ENCODE results near the gene CIROP. TPM values are rescaled to one million over a fixed set of nuclear protein-coding genes. Genes with fewer than 3 reads are reported as not detected.

Gene CIROP
- total RNA-seq, 4 donors from 2014 or later = not detected

DNA sequence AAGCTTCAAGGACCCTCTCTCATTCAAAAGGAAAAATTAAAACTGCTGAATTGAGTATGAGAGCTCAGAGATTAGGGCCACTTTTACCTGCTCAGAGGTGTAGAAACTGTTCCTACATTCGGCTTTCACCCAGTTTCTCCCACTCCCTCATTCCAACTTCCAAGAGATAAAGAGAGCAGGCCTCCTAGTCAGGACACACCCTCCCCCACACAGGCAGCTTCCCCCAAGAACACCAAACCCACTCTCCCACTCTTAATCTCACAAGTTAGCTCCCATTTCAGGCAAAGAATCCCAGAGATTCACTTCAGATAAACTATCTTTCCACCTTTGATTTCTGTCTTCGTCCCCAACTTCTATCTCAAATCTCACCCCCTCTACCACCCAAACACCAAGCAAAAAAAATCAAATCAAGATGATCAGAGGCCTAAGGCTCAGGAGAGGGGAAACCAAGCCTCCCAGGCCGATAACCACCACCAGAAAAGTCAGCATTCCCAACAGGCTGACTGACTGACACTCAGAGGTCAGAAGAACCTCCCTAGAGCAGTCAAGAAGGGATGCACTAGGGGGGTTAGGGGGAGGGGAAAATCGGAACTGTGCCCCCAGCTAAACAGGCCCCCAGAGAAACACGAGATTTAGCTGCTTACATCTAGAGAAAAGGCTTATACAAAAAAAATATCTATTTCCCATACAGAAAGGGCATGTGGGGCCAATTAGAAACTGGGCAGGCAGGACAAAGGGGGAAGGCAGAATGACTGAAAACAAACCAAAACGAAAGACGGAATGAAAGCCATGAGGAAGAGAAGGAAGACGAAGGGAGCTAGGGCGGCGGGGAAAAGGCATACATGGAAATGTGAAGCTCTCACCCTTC lies 34.3 kb downstream of the CIROP start:
- TF ChIP-seq, protein P1, sequence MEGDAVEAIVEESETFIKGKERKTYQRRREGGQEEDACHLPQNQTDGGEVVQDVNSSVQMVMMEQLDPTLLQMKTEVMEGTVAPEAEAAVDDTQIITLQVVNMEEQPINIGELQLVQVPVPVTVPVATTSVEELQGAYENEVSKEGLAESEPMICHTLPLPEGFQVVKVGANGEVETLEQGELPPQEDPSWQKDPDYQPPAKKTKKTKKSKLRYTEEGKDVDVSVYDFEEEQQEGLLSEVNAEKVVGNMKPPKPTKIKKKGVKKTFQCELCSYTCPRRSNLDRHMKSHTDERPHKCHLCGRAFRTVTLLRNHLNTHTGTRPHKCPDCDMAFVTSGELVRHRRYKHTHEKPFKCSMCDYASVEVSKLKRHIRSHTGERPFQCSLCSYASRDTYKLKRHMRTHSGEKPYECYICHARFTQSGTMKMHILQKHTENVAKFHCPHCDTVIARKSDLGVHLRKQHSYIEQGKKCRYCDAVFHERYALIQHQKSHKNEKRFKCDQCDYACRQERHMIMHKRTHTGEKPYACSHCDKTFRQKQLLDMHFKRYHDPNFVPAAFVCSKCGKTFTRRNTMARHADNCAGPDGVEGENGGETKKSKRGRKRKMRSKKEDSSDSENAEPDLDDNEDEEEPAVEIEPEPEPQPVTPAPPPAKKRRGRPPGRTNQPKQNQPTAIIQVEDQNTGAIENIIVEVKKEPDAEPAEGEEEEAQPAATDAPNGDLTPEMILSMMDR (IDR thresholded peaks at IDR 0.05) = no peak
- no peak for TF ChIP-seq POLR2A (IDR thresholded peaks at IDR 0.05)
- H3K36me3 ChIP-seq = peaks cover 0 to 65% (median 2%) of the 10 kb centered on the region in 3 donors
- H3K27ac ChIP-seq = peak overlapping the region in 2 of 4 donors; percentile 62 to 68
- H3K27me3 ChIP-seq = no peaks in the 10 kb centered on the region
- H3K9me3 ChIP-seq = no peaks in the 10 kb centered on the region
- H3K4me3 ChIP-seq = peak overlapping the region; percentile 46 to 75 (median 64)
- H3K4me1 ChIP-seq = peaks cover 0 to 34% (median 7%) of the 10 kb centered on the region in 4 donors
- DNase-seq = peak in 2 of 3 donors; percentile 12 to 24

DNA sequence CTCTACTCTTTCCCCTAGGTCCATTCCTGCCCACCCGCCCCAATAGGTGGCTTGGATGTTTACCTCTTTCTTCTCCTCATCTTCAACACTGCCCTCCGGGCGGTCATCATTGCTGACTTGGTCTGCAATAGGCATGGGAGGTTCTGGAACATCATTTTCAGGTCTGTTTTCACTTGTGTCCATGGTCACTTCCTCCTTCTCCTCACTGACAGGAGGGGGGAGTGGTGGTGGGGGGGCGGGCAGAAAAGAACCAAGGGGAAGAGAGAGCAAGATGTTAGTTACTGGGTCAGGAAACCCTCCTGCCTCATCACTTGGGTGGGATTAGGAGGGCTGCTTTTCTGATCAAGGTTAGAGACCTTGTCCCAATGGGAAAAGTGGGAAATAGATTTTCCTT lies 35.4 kb downstream of the CIROP start:
- DNase-seq = peak in 2 of 3 donors; percentile 44 to 46
- Histone ChIP-seq H3K27ac (peak overlapping the region in 1 of 4 donors; percentile 21), H3K4me1 (peaks cover 0 to 34% (median 7%) of the 10 kb centered on the region in 4 donors), H3K9me3 (no peaks in the 10 kb centered on the region), H3K4me3 (no peak overlapping the region), H3K27me3 (no peaks in the 10 kb centered on the region), H3K36me3 (peaks cover 0 to 65% (median 2%) of the 10 kb centered on the region in 3 donors)
- TF ChIP-seq, protein P1 (IDR thresholded peaks at IDR 0.05) = no peak

DNA sequence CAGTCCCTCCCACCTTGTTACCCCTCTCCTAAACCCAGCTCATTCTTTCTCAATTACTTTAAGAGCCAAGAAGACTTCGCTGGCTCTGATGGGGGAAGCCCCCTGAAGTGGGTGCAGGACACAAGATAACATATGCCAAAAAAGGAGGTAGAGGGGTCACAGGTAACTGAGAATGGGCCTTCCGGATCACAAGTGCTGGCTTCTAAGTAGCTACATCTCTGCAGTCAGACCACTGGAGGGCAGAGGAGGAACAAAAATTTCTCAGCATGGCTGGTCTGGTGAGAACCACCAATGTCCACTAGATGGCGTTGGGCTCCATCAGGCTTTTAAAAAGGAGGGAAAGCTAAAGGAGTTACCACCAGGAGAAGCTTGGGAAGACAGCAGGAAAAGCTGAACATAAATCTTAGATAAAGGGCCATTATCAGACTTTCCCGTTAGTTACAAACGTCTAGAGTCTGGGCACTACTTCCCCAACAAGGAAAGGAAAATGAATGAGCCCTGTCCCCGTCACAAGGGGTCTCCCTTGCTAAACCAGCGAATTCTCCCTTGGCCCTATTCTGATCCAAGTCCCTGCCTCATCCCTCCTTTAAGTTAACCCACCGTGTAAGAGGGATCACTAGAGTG lies 35.9 kb downstream of the CIROP start:
- Histone ChIP-seq H3K27ac (peak overlapping the region in 2 of 4 donors; percentile 18 to 21), H3K4me1 (peaks cover 0 to 34% (median 7%) of the 10 kb centered on the region in 4 donors), H3K4me3 (no peak overlapping the region), H3K9me3 (no peaks in the 10 kb centered on the region), H3K27me3 (no peaks in the 10 kb centered on the region), H3K36me3 (peaks cover 0 to 65% (median 2%) of the 10 kb centered on the region in 3 donors)
- TF ChIP-seq POLR2A (IDR thresholded peaks at IDR 0.05) = no peak
- TF ChIP-seq, protein P1 (IDR thresholded peaks at IDR 0.05) = peak; percentile 93 to 99 (median 98)
- DNase-seq = peak; percentile 71 to 91 (median 73)

DNA sequence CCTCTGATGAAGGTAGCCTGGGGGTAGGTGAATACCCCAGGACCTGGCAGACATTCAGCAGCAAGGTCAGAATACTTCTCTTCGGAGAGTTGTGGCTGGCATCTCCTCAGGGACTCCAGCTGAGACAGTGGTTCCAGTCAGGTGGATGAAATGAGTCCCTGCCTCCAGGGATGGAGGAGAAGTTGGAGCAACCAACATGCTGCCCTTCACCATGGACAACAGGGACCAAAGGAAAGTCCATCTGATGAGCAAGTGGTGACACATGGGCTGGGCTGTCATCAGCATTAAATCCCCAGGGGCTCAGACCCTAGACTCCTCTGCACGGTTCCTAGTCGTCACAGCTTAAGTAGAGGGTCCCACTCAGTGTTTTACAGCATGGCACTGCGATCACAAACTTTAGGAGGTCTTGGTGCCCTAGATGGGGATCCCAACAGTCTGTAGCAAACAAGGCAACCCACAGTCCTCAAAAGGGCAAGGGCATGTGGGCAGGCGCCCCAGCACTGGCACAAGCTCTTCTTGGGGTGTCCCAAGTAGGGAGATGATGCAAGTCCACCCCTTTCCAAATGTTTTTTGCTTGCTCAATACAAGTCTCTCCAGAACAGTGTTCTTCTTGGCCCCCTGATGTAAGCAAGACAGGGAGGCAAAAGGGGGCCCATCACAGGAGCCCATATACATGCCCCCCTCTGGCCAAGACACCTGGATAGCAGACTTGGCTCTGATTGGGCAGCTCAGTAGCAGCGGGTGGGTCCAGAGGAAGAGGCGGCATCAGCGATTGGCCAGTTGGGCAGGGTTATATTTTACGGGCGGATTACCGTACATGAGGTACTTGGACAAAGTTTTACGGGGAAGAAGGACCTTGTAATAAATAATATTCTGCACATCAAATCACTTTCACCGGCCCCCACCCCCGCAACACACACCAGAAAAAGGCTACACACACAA lies 36.7 kb downstream of the CIROP start:
- peak overlapping the region in 1 of 4 donors; percentile 18 for H3K27ac ChIP-seq
- H3K36me3 ChIP-seq = peaks cover 0 to 66% (median 5%) of the 10 kb centered on the region in 3 donors
- H3K4me3 ChIP-seq = no peak overlapping the region
- peak; percentile 14 to 44 (median 42) for DNase-seq
- H3K4me1 ChIP-seq = peaks cover 0 to 34% (median 7%) of the 10 kb centered on the region in 4 donors
- H3K9me3 ChIP-seq = no peaks in the 10 kb centered on the region
- TF ChIP-seq POLR2A (IDR thresholded peaks at IDR 0.05) = no peak
- TF ChIP-seq, protein P1 (IDR thresholded peaks at IDR 0.05) = no peak
- no peaks in the 10 kb centered on the region for H3K27me3 ChIP-seq

All from Peyer's patch (tissue), 4 donors.